Panc1 (cell line): Measurements from ENCODE around the gene FCHSD2.

Experiments
- CTCF ChIP-seq: fragments of 450-650 bp; IDR thresholded peaks from 2 replicates; pipeline ENCODE4 v1.5.1; 2017; ENCODE audit warnings: mild to moderate bottlenecking
- POLR2AphosphoS5 ChIP-seq: IDR thresholded peaks from 2 replicates; pipeline ENCODE4 v1.6.1; 2012; ENCODE audit warnings: mild to moderate bottlenecking, low read depth, low read length, moderate library complexity
- REST ChIP-seq, 2 experiments: IDR thresholded peaks; 2 replicates each; pipeline ENCODE4 v1.6.1; 2011 to 2012; ENCODE audit warnings: low read depth in 2 of 2, control low read depth in 1 of 2, low read length in 1 of 2, mild to moderate bottlenecking in 1 of 2, moderate library complexity in 1 of 2; ENCODE audit not compliant: insufficient read depth in 1 of 2
- SIN3A ChIP-seq: IDR thresholded peaks from 2 replicates; pipeline ENCODE4 v1.6.1; 2012; ENCODE audit warnings: low read depth, mild to moderate bottlenecking, low read length, moderate library complexity, borderline replicate concordance; ENCODE audit not compliant: insufficient read depth
- TCF7L2 ChIP-seq: IDR thresholded peaks from 2 replicates; pipeline ENCODE4 v1.6.1; 2011; ENCODE audit warnings: mild to moderate bottlenecking, low read depth, low read length, inconsistent platforms

GRCh38 chr11:73175551-73176144, 33.5 kb upstream of the FCHSD2 start:
- no peak for TF ChIP-seq CTCF
- no peak for TF ChIP-seq POLR2AphosphoS5
- no peak for TF ChIP-seq REST (IDR thresholded peaks at IDR 0.05; ENCODE audit: insufficient read depth in 1 of 2, low read depth in 2 of 2, low read length in 1 of 2)
- TF ChIP-seq SIN3A = no peak
- no peak for TF ChIP-seq TCF7L2
